B cell (primary cell): ENCODE data around the gene SOX6. TPM values are rescaled to one million over a fixed set of nuclear protein-coding genes. Genes with fewer than 3 reads are reported as not detected.

ENCODE experiments used
- ATAC-seq: fragments of 200-7000 bp; cut with Tn5 transposase; one replicate; pipeline ENCODE4 v1.10.0; 2021; ENCODE audit warnings: low read depth, mild to moderate bottlenecking, moderate number of reproducible peaks, moderate library complexity
- CTCF ChIA-PET: fragments of 350-600 bp; sonication (Branson Sonifier 250); formaldehyde crosslinking; loops from one replicate; lab custom pipeline; 2021; ENCODE audit warnings: antibody characterized with exemption, inconsistent platforms; lab: Charles Lee
- POLR2A ChIA-PET: fragments of 350-600 bp; sonication (Branson Sonifier 250); formaldehyde crosslinking; loops from one replicate; lab custom pipeline; 2021; ENCODE audit warnings: antibody characterized with exemption; lab: Charles Lee
- DNase-seq: peaks from one replicate; pipeline ENCODE4 v3.0.0; 2013
- H2AFZ ChIP-seq: 2 replicates; pipeline ENCODE4 v1.6.1; 2012; ENCODE audit warnings: mild to moderate bottlenecking, low read depth, low read length; ENCODE audit not compliant: insufficient read depth, poor library complexity, severe bottlenecking
- H3K27ac ChIP-seq, 2 donors: 1 replicate in 1 of 2; 2 replicates in 1 of 2; pipeline ENCODE4 v1.5.1; 2012 to 2013; ENCODE audit warnings: low read length in 2 of 2, mild to moderate bottlenecking in 2 of 2, moderate library complexity in 1 of 2
- H3K27me3 ChIP-seq, 4 experiments: fragments of 200-600 bp in 1 of 4; sonication (generic) in 1 of 4; replicated peaks in 1 of 4; 1 replicate in 2 of 4; 2 replicates in 2 of 4; pipeline versions ENCODE4 v1.6.1 to v1.7.0; 2013 to 2016; ENCODE audit warnings: low read length in 3 of 4, mild to moderate bottlenecking in 2 of 4, mixed read lengths in 1 of 4, moderate library complexity in 1 of 4; ENCODE audit not compliant: insufficient read depth in 4 of 4, control insufficient read depth in 3 of 4; ENCODE audit errors: control extremely low read depth in 1 of 4
- H3K36me3 ChIP-seq, 2 experiments: replicated peaks in 1 of 2; 1 replicate in 1 of 2; 2 replicates in 1 of 2; pipeline versions ENCODE4 v1.6.1 to v1.7.1; 2013; ENCODE audit warnings: low read length in 1 of 2; ENCODE audit not compliant: insufficient read depth in 2 of 2, control insufficient read depth in 1 of 2; ENCODE audit errors: control extremely low read depth in 1 of 2, extremely low read depth in 1 of 2
- H3K4me1 ChIP-seq, 2 donors: fragments of 200-600 bp in 1 of 2; sonication (generic) in 1 of 2; 1 replicate in 1 of 2; 2 replicates in 1 of 2; pipeline versions ENCODE4 v1.5.1 to v1.6.1; 2013 to 2017; ENCODE audit warnings: low read length in 2 of 2; ENCODE audit not compliant: control insufficient read depth in 2 of 2, insufficient read depth in 2 of 2
- H3K4me2 ChIP-seq: replicated peaks from 2 replicates; pipeline ENCODE3; 2012; ENCODE audit warnings: mild to moderate bottlenecking, low read depth, low read length; ENCODE audit not compliant: poor library complexity, severe bottlenecking
- H3K4me3 ChIP-seq, 5 experiments: fragments of 200-600 bp in 1 of 5; sonication (generic) in 1 of 5; 1 replicate in 3 of 5; 2 replicates in 2 of 5; pipeline versions ENCODE4 v1.5.1 to v1.7.0; 2011 to 2016; ENCODE audit warnings: low read length in 4 of 5, mild to moderate bottlenecking in 4 of 5, low read depth in 2 of 5, control low read depth in 1 of 5, moderate library complexity in 1 of 5; ENCODE audit not compliant: insufficient read depth in 1 of 5; ENCODE audit errors: control extremely low read depth in 1 of 5, extremely low read depth in 1 of 5
- H3K79me2 ChIP-seq: fragments of 200-600 bp; sonication (generic); one replicate; pipeline ENCODE4 v1.6.0; 2016; ENCODE audit warnings: low read length; ENCODE audit not compliant: control insufficient read depth, insufficient read depth
- H3K9ac ChIP-seq: fragments of 200-600 bp; sonication (generic); 2 replicates; pipeline ENCODE4 v1.6.1; 2017; ENCODE audit warnings: mild to moderate bottlenecking, low read length, moderate library complexity
- H3K9me3 ChIP-seq, 3 donors: one replicate each; pipeline versions ENCODE4 v1.6.1 to v1.7.1; 2013; ENCODE audit warnings: low read length in 2 of 3; ENCODE audit not compliant: control insufficient read depth in 2 of 3, insufficient read depth in 1 of 3; ENCODE audit errors: control extremely low read depth in 1 of 3
- H4K20me1 ChIP-seq: 2 replicates; pipeline ENCODE4 v1.6.0; 2012; ENCODE audit warnings: mild to moderate bottlenecking, low read length; ENCODE audit not compliant: insufficient read depth, control insufficient read depth, poor library complexity, severe bottlenecking
- H3K27ac Mint-ChIP-seq: one replicate; pipeline ENCODE4 v1.8.0; 2021; ENCODE audit warnings: mixed read lengths
- H3K27me3 Mint-ChIP-seq: one replicate; pipeline ENCODE4 v1.8.0; 2021; ENCODE audit warnings: mixed read lengths
- H3K4me1 Mint-ChIP-seq: one replicate; pipeline ENCODE4 v1.8.0; 2021; ENCODE audit warnings: mixed read lengths
- H3K4me3 Mint-ChIP-seq: one replicate; pipeline ENCODE4 v1.8.0; 2021; ENCODE audit warnings: mixed read lengths
- H3K9me3 Mint-ChIP-seq: one replicate; pipeline ENCODE4 v1.8.0; 2022; ENCODE audit warnings: mixed read lengths; ENCODE audit not compliant: insufficient read depth
- EZH2 ChIP-seq: IDR thresholded peaks from 2 replicates; pipeline ENCODE4 v1.6.1; 2012; ENCODE audit warnings: borderline replicate concordance, low read depth, mild to moderate bottlenecking, moderate library complexity, low read length; ENCODE audit not compliant: insufficient read depth, poor library complexity, severe bottlenecking
- WGBS: methylation state at CpG from one replicate; pipeline ENCODE4 v1.1.5; 2013; ENCODE audit warnings: missing lambda C conversion rate; ENCODE audit not compliant: insufficient coverage; 5-methylcytosine and 5-hydroxymethylcytosine counted together
- intact Hi-C: fragments of 100-400 bp; cut with micrococcal nuclease; formaldehyde crosslinking; loops from one replicate; pipeline ENCODE4 v1.10.0; 2022
- polyA plus RNA-seq: library from polyadenylated mRNA; depleted of rRNA; stranded (reverse); fragments of >200 nt; gene quantifications from 2 replicates; pipeline ENCODE4 v1.2.3, GENCODE V29; 2012
- total RNA-seq, 2 donors: library from RNA; stranded (reverse); fragments of 120-200 nt in 1 of 2; gene quantifications; 1 replicate in 1 of 2; 2 replicates in 1 of 2; pipeline versions ENCODE4 v1.2.3 to v1.2.4, GENCODE V29; 2013 to 2022
- TF ChIP-seq, protein P1 (sequence below): fragments of 200-600 bp; IDR thresholded peaks from one replicate; pipeline ENCODE4 v1.8.0; 2022; ENCODE audit warnings: antibody characterized with exemption, mild to moderate bottlenecking

SOX6 gene
- total and polyA plus RNA-seq, 2 donors (not counting 1 experiment from before 2014, with no cell fraction given): not detected

DNA sequence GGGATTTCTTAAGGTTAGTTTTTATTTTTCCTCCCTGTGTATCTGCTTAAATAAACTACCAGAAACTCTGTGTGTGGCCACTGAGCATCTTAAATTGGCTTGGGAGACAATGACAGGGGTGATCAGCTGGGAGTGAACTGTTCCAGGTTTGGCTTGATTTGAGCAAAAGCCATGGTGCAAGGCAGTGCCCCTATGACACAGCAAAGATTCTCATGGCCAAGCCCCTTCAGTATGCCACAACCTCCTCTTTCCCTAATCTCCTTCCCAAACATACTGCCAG is 370.5 kb downstream of the SOX6 start:
- H2AFZ ChIP-seq: no peak overlapping the region
- no peaks in the 10 kb centered on the region for H4K20me1 ChIP-seq
- POLR2A ChIA-PET: no interaction called here
- Mint-ChIP-seq H3K27ac (no peak overlapping the region), H3K27me3 (no peaks in the 10 kb centered on the region), H3K4me3 (no peak overlapping the region), H3K9me3 (no peaks in the 10 kb centered on the region), H3K4me1 (no peaks in the 10 kb centered on the region)
- no peak for DNase-seq
- ATAC-seq: no peak
- no peaks in the 10 kb centered on the region for H3K27me3 ChIP-seq
- H3K4me2 ChIP-seq: no peak overlapping the region
- H3K4me3 ChIP-seq: no peak overlapping the region
- no peaks in the 10 kb centered on the region for H3K4me1 ChIP-seq
- intact Hi-C loops: no loop called here
- TF ChIP-seq EZH2: no peak
- TF ChIP-seq, protein P1, sequence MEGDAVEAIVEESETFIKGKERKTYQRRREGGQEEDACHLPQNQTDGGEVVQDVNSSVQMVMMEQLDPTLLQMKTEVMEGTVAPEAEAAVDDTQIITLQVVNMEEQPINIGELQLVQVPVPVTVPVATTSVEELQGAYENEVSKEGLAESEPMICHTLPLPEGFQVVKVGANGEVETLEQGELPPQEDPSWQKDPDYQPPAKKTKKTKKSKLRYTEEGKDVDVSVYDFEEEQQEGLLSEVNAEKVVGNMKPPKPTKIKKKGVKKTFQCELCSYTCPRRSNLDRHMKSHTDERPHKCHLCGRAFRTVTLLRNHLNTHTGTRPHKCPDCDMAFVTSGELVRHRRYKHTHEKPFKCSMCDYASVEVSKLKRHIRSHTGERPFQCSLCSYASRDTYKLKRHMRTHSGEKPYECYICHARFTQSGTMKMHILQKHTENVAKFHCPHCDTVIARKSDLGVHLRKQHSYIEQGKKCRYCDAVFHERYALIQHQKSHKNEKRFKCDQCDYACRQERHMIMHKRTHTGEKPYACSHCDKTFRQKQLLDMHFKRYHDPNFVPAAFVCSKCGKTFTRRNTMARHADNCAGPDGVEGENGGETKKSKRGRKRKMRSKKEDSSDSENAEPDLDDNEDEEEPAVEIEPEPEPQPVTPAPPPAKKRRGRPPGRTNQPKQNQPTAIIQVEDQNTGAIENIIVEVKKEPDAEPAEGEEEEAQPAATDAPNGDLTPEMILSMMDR: no peak
- H3K36me3 ChIP-seq: no peaks in the 10 kb centered on the region
- H3K27ac ChIP-seq: no peak overlapping the region
- H3K9me3 ChIP-seq: peaks cover 0 to 2% (median 0%) of the 10 kb centered on the region in 3 donors
- H3K79me2 ChIP-seq: no peaks in the 10 kb centered on the region
- CTCF ChIA-PET: no interaction called here
- H3K9ac ChIP-seq: no peak overlapping the region

DNA sequence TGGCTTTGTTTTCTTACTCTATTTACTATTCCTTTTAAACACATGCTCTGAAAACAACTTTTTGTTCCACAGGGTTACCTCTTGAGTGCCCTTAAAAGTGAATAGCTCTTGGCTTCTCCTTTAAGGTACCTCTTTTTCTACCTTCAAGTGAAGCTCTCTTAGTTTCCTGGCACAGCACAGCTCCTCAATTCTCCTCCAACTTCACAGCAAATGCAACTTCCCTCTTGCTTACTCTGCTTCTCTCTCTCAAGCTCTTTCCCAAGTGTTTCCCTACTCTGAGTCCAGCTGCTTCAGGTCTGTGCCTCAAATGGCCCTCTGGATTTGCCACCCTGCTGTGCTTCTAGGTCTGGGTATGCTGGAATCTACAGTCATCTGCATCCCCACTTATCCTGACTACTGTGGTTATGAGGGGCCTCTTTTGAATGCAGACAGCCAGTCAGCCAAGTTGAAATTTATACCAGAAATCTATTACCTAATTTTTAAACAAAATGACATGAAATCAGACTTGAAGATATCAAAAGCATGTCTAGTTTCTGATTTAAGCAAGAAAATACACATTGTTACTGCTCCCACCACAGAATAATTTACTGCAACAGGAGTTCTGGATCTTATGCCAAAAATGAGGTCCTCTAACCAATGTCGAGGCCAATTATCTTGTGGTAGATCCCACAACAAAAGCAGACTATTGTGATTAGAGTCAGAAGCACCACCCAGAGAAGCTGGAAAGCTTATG is 371.1 kb downstream of the SOX6 start:
- no peak overlapping the region for H2AFZ ChIP-seq
- H3K79me2 ChIP-seq: no peaks in the 10 kb centered on the region
- H3K27me3 ChIP-seq: no peaks in the 10 kb centered on the region
- ChIA-PET POLR2A (no interaction called here), CTCF (no interaction called here)
- peaks cover 0 to 2% (median 0%) of the 10 kb centered on the region in 3 donors for H3K9me3 ChIP-seq
- Mint-ChIP-seq H3K27me3 (no peaks in the 10 kb centered on the region), H3K27ac (no peak overlapping the region), H3K4me3 (no peak overlapping the region), H3K4me1 (no peaks in the 10 kb centered on the region), H3K9me3 (no peaks in the 10 kb centered on the region)
- H3K9ac ChIP-seq: no peak overlapping the region
- no peak for ATAC-seq
- intact Hi-C loops: no loop called here
- no peaks in the 10 kb centered on the region for H3K4me1 ChIP-seq
- H3K4me2 ChIP-seq: no peak overlapping the region
- TF ChIP-seq, protein P1: no peak
- TF ChIP-seq EZH2: no peak
- no peak for DNase-seq
- H4K20me1 ChIP-seq: no peaks in the 10 kb centered on the region
- H3K36me3 ChIP-seq: no peaks in the 10 kb centered on the region
- H3K27ac ChIP-seq: no peak overlapping the region
- no peak overlapping the region for H3K4me3 ChIP-seq
- no CpG with 5 or more reads among the region's 1 CpG for WGBS
